ENCODE measurements around the gene ASTN1.

The ASTN1 gene

GRCh38 chr1:176869577-176869976, 294.9 kb downstream of the ASTN1 start:
- no peak for DNase-seq

DNA sequence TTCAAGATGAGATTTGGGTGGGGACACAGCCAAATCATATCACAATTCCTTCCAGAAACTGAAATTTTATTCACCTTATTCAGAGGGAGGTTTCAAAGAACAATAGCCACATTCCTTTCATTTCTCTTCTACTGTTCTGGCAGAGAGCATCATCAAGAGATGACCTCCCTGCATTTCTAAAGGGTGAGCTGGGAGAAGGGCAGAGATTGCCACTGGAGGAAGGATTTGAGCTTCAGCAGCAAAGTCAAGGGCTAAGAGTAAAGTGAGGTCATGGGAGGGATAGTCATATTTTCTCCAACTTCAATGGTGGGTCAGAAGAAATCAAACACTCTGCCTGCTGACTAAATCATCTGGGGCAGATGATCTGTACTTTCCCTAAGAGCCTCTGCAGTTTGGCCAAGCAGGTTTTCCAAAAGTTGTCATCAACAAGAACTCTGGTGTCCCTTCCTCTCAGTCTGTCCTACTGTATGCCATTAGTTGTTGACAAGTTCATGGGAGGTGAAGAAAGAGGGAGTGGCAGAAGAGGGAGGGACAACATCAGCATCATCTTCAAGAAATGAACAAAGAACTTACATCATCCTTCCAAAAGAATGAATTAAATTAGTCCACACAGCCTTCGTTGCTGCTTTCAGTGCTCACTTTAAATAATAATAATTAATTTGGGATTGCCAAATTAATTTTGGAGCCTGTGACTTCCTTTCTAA, 298.3 kb downstream of the ASTN1 start:
- DNase-seq, result no peak

DNA sequence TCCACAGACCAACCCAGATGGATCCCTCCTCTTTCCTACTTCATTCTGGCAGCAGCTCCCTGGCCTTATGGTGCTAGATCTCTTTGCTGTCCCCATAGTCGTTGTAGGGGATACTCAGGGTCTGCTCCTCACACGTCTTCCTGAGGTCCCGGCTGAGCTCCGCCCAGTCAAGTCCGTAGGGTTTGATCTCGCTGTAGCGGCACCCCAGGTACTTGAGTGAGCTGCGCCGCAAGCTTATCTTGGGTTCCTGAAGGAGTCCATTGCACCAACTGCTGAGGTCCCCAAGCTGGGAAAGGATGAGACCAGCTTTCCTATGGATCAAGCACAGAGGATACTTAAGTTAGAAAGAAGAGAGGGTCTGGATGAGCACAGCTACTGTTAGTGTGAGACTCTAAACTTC, 300.3 kb downstream of the ASTN1 start:
- no peak for DNase-seq

GRCh38 chr1:176863613-176864012, 300.9 kb downstream of the ASTN1 start:
- no peak for DNase-seq

- no peak for DNase-seq
These were observed 306.0 kb downstream of the ASTN1 start for GRCh38 chr1:176858433-176858916.

DNA sequence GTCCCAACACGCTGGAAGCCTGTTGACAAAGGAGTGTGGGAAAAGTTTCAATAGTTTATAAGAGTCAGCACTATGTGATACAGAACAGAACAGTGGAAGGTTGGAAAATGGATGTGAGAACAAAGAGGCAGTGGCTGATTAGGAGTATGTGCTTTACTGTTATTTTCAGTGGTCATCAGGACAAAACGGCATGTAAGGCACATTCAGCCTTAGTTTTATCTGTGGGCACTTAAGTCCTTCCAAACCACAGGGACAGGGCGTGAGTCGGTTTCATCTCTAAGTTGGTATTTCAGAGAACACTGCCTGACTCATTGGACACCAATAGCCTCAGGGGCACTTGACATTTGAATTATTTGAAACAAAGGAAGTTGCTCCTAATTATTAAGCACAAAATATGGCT, 306.9 kb downstream of the ASTN1 start:
- DNase-seq, result no peak

- DNase-seq, result no peak
These were observed 309.5 kb downstream of the ASTN1 start for GRCh38 chr1:176854758-176855745.

DNA sequence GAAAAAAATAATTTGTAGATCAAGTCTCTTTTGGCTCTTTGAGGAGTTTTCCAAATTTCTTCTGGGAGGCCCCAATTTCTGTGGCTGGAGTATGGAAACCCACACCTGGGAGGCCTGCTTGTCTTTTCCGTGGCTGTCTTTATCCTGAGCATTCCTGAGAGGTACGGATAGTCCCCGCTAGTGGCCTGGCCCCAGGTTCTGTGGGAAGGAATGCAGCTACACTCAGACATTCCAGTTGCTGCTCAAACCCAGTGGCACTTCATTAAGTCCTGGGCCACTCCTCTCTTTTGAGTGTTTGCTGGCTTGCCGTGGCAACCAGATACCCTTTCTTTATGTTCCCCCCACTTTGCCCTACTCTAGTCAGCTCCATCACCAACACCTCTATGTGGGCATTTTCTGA, 310.4 kb downstream of the ASTN1 start:
- DNase-seq, result no peak

DNA sequence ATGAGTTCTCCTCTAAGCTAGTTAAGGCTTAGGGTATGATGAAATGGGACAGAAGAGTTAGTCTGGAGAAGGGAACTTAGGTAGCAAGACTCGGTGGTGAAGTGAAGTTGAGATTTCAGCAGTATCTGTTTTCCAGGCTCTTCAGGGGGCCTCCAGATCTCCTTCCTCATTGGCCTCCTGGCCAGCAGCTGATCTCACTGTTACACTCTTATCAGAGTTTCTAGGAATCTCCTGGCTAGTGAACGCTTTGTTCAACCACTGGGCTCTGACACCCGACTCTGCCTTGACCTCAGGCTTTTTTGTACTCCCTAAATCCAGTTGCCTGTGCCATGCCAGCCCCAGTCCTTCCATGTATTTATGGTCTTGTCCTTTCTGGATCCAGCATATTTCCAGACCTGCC, 311.0 kb downstream of the ASTN1 start:
- DNase-seq, result no peak

- DNase-seq, result no peak
These were observed 312.4 kb downstream of the ASTN1 start for GRCh38 chr1:176852124-176852523.

GRCh38 chr1:176850871-176851270, 313.6 kb downstream of the ASTN1 start:
- DNase-seq, result no peak

GRCh38 chr1:176849281-176849680, 315.2 kb downstream of the ASTN1 start:
- DNase-seq, result no peak

DNA sequence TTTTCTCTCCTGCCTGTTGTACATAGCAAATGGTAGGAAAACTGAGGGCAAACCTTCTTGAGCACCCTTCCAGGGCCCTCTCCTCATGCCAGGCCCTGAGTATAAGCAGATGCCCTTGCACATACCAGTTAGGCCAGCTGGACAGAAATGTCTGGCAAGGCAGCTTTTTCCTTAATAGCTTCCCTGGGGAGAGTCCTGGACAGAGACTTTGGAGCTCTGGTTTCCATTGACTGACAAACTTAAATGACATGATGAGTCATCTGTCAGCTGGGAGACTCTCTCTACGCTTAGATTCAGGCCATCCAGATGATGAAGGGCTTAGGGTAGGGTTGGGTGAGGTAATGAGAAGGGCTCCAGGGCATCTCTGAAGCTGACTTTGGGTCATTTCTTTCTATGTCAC, 317.5 kb downstream of the ASTN1 start:
- DNase-seq, result no peak

GRCh38 chr1:176843352-176844297, 320.9 kb downstream of the ASTN1 start:
- no peak for DNase-seq

DNA sequence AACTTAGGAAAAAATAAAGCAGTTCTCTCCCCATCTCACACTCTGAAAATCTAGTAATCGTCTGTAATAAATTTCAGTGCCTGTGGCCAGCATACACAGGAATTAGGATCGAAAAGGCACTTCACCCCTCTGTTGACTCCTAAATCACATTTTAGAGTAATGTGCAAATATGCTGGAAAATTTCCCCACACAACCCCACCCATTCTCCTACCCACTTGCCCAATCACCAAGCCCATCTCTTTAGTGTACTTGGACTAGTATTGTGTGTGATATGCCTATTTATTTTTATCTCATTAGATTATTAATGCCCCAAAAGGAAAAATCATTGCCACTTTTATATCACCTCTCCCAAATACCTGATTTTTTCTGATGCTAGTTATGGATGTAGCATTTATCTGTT, 323.3 kb downstream of the ASTN1 start:
- DNase-seq, result no peak

DNA sequence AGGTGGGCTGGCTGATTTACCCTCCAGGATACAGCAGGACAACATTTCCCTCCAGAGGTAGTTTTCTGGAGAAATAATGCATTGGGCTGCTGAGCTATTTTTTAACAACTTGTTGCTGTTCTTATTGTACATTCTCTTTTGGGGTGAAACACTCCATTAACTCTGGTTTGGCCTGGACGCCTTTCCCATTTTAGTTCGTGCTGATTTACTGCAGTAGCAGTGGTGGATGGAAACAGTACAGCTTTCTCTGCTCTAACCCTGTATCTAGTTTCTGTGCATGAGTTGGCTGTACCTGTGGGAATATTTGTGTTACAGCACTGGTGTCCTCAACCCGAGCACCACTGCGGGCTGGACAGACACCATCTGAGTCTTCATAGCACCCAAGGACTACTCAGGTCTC, 325.3 kb downstream of the ASTN1 start:
- DNase-seq, result no peak

GRCh38 chr1:176838276-176838995, 326.1 kb downstream of the ASTN1 start:
- DNase-seq, result no peak

DNA sequence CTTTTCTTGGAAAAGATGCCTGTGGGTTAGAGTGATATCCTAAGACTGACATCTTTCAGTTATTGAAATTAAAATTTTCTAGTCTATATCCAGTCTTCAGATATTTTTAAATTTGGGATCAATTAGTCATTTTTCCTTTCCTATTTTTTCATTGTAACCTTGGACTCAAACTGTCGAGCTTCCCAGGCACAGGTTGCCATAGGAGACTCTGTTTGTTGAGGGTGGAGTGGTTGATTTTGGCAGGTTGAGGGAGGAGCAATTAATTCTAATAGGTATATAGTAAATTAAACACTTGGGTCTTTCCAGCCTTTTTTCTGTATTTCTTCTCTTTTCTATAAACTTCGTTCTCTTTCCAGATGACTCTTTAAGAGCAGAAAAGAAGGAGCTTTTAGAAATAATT, 326.8 kb downstream of the ASTN1 start:
- no peak for DNase-seq

GRCh38 chr1:176831150-176831549, 333.4 kb downstream of the ASTN1 start:
- DNase-seq, result no peak

GRCh38 chr1:176829261-176829660, 335.3 kb downstream of the ASTN1 start:
- no peak for DNase-seq

- no peak for DNase-seq
These were observed 338.2 kb downstream of the ASTN1 start for GRCh38 chr1:176826265-176826664.

GRCh38 chr1:176820391-176821031, 344.0 kb downstream of the ASTN1 start:
- no peak for DNase-seq
